OCI-LY1 (cell line): Measurements from ENCODE around the gene LCE1B.

Source experiments
- CTCF ChIP-seq: fragments of 200-600 bp; sonication (generic), shearing (Covaris generic); IDR thresholded peaks from 2 replicates; pipeline ENCODE4 v1.5.1; 2017; ENCODE audit warnings: mild to moderate bottlenecking, antibody characterized with exemption, low read length, moderate library complexity, mixed read lengths
- EZH2 ChIP-seq: fragments of 200-600 bp; sonication (generic), shearing (Covaris generic); IDR thresholded peaks from 2 replicates; pipeline ENCODE4 v1.8.0; 2017; ENCODE audit warnings: borderline replicate concordance, mixed run types, mild to moderate bottlenecking, antibody characterized with exemption, low read length, moderate library complexity, mixed read lengths

- TF ChIP-seq EZH2 (no peak), CTCF (no peak)
Measured at GRCh38 chr1:152842556-152842955, 30.8 kb downstream of the LCE1B start, which contains the start of gene LCE6A.
